Naive B cell (primary cell): ENCODE measurements around the gene DESI1. TPM values are rescaled to one million over a fixed set of nuclear protein-coding genes. Genes with fewer than 3 reads are reported as not detected.

Experiments
- ATAC-seq, 2 donors: fragments of 150-1000 bp; cut with Tn5 transposase; 2 replicates each; pipeline ENCODE4 v1.10.0; 2021; ENCODE audit warnings: low read depth in 2 of 2, mild to moderate bottlenecking in 2 of 2, moderate library complexity in 2 of 2
- DNase-seq: peaks from one replicate; pipeline ENCODE4 v3.0.0; 2022
- H3K27ac Mint-ChIP-seq, 6 donors: one replicate each; pipeline ENCODE4 v1.8.0; 2020 to 2022; ENCODE audit warnings: mild to moderate bottlenecking in 6 of 6, mixed read lengths in 6 of 6, moderate library complexity in 5 of 6, inconsistent platforms in 2 of 6
- H3K27me3 Mint-ChIP-seq, 3 donors: one replicate each; pipeline ENCODE4 v1.8.0; 2021 to 2022; ENCODE audit warnings: mixed read lengths in 3 of 3, mild to moderate bottlenecking in 1 of 3
- H3K36me3 Mint-ChIP-seq, 2 donors: one replicate each; pipeline ENCODE4 v1.8.0; 2020 to 2022; ENCODE audit warnings: mixed read lengths in 2 of 2, inconsistent platforms in 1 of 2, mild to moderate bottlenecking in 1 of 2
- H3K4me1 Mint-ChIP-seq, 3 donors: one replicate each; pipeline ENCODE4 v1.8.0; 2020 to 2022; ENCODE audit warnings: mixed read lengths in 3 of 3, inconsistent platforms in 1 of 3, mild to moderate bottlenecking in 1 of 3, moderate library complexity in 1 of 3
- H3K4me3 Mint-ChIP-seq, 8 donors: one replicate each; pipeline ENCODE4 v1.8.0; 2020 to 2022; ENCODE audit warnings: mild to moderate bottlenecking in 8 of 8, mixed read lengths in 8 of 8, moderate library complexity in 8 of 8, inconsistent platforms in 2 of 8
- H3K9me3 Mint-ChIP-seq, 7 donors: one replicate each; pipeline ENCODE4 v1.8.0; 2020 to 2022; ENCODE audit warnings: mixed read lengths in 7 of 7, mild to moderate bottlenecking in 5 of 7, inconsistent platforms in 2 of 7, moderate library complexity in 1 of 7
- polyA plus RNA-seq, 6 donors: library from polyadenylated mRNA; unstranded; fragments of 300-500 nt; fragmentation: Illumina TruSeq; gene quantifications; one replicate each; pipeline ENCODE4 v1.2.3, GENCODE V29; 2021; ENCODE audit warnings: low read depth in 6 of 6

DESI1 gene
- polyA plus RNA-seq, 6 donors from 2014 or later = 5.1 to 11.1 (median 9.1) TPM

- Mint-ChIP-seq H3K27me3 (no peaks in the 10 kb centered on the region), H3K27ac (peak overlapping the region; percentile 99 to 100 (median 99)), H3K4me1 (peaks cover 22 to 46% (median 32%) of the 10 kb centered on the region in 3 donors), H3K4me3 (peak overlapping the region; percentile 93 to 100 (median 98)), H3K9me3 (no peaks in the 10 kb centered on the region), H3K36me3 (no peaks in the 10 kb centered on the region)
- ATAC-seq (no peak), DNase-seq (no peak)
Observed at GRCh38 chr22:41621911-41622179, 1.0 kb upstream of the DESI1 start.

- ATAC-seq (peak; percentile 85 to 86), DNase-seq (peak; percentile 99)
- no peaks in the 10 kb centered on the region for H3K36me3 Mint-ChIP-seq
- peak within 1 kb of the TSS; percentile 93 to 100 (median 98) for H3K4me3 Mint-ChIP-seq
- H3K9me3 Mint-ChIP-seq = no peaks in the 10 kb centered on the region
- no peaks in the 10 kb centered on the region for H3K27me3 Mint-ChIP-seq
- peak within 1 kb of the TSS; percentile 99 to 100 (median 99) for H3K27ac Mint-ChIP-seq
- H3K4me1 Mint-ChIP-seq = peaks cover 22 to 46% (median 32%) of the 10 kb centered on the region in 3 donors
Observed at GRCh38 chr22:41621099-41621910, 462 bp upstream of the DESI1 start, which contains the start of gene XRCC6. Gene XRCC6 (plus strand): TSS chr22:41621295. CDS start chr22:41622005, 710 bp downstream.

- Mint-ChIP-seq H3K27ac (peak overlapping the region; percentile 99 to 100 (median 99)), H3K27me3 (no peaks in the 10 kb centered on the region), H3K9me3 (no peaks in the 10 kb centered on the region), H3K4me1 (peaks cover 22 to 43% (median 32%) of the 10 kb centered on the region in 3 donors), H3K4me3 (peak overlapping the region; percentile 93 to 100 (median 98)), H3K36me3 (no peaks in the 10 kb centered on the region)
- peak; percentile 4 to 9 for ATAC-seq
- peak; percentile 25 for DNase-seq
Observed at GRCh38 chr22:41619979-41620588, 759 bp downstream of the DESI1 start.

GRCh38 chr22:41613456-41613855 is 7.4 kb downstream of the DESI1 start:
- Mint-ChIP-seq H3K9me3 (no peaks in the 10 kb centered on the region), H3K4me3 (no peak overlapping the region), H3K36me3 (peaks cover 0 to 2% of the 10 kb centered on the region in 2 donors), H3K27me3 (peaks cover 0 to 1% (median 0%) of the 10 kb centered on the region in 3 donors), H3K27ac (no peak overlapping the region), H3K4me1 (peaks cover 1 to 8% (median 2%) of the 10 kb centered on the region in 3 donors)
- ATAC-seq (no peak), DNase-seq (no peak)

- Mint-ChIP-seq H3K4me1 (peaks cover 0 to 10% (median 2%) of the 10 kb centered on the region in 3 donors), H3K36me3 (peaks cover 0 to 5% of the 10 kb centered on the region in 2 donors), H3K27me3 (peaks cover 0 to 4% (median 0%) of the 10 kb centered on the region in 3 donors), H3K4me3 (no peak overlapping the region), H3K9me3 (no peaks in the 10 kb centered on the region), H3K27ac (peak overlapping the region in 1 of 6 donors; percentile 42)
- DNase-seq (no peak), ATAC-seq (no peak)
Observed at GRCh38 chr22:41612603-41613306, 8.1 kb downstream of the DESI1 start.

- no peaks in the 10 kb centered on the region for H3K9me3 Mint-ChIP-seq
- H3K27me3 Mint-ChIP-seq = peaks cover 0 to 9% (median 0%) of the 10 kb centered on the region in 3 donors
- H3K27ac Mint-ChIP-seq = peak overlapping the region in 1 of 6 donors; percentile 88
- ATAC-seq (no peak), DNase-seq (no peak)
- H3K4me1 Mint-ChIP-seq = peaks cover 5 to 11% (median 6%) of the 10 kb centered on the region in 3 donors
- no peak overlapping the region for H3K4me3 Mint-ChIP-seq
- peaks cover 10 to 19% of the 10 kb centered on the region in 2 donors for H3K36me3 Mint-ChIP-seq
Observed at GRCh38 chr22:41608386-41608785, 12.5 kb downstream of the DESI1 start.

GRCh38 chr22:41603873-41604332 is 16.9 kb downstream of the DESI1 start:
- Mint-ChIP-seq H3K9me3 (no peaks in the 10 kb centered on the region), H3K36me3 (peaks cover 26 to 30% of the 10 kb centered on the region in 2 donors), H3K4me3 (peak overlapping the region in 2 of 8 donors; percentile 30 to 53)

GRCh38 chr22:41600976-41601375 is 19.9 kb downstream of the DESI1 start:
- Mint-ChIP-seq H3K4me1 (peaks cover 5 to 9% (median 9%) of the 10 kb centered on the region in 3 donors), H3K4me3 (no peak overlapping the region), H3K27me3 (peaks cover 0 to 5% (median 0%) of the 10 kb centered on the region in 3 donors), H3K27ac (peak overlapping the region in 1 of 6 donors; percentile 37), H3K36me3 (peaks cover 19 to 25% of the 10 kb centered on the region in 2 donors), H3K9me3 (no peaks in the 10 kb centered on the region)
- DNase-seq = no peak
- ATAC-seq = no peak

More at GRCh38 chr22:41603873-41604332, 16.9 kb downstream of the DESI1 start:
- H3K4me1 Mint-ChIP-seq = peaks cover 5 to 12% (median 9%) of the 10 kb centered on the region in 3 donors
- DNase-seq = peak; percentile 27
- peaks cover 0 to 9% (median 0%) of the 10 kb centered on the region in 3 donors for H3K27me3 Mint-ChIP-seq
- peak; percentile 85 to 90 for ATAC-seq
- peak overlapping the region in 2 of 6 donors; percentile 26 to 60 for H3K27ac Mint-ChIP-seq

GRCh38 chr22:41598891-41599635 is 21.8 kb downstream of the DESI1 start:
- H3K27ac Mint-ChIP-seq = no peak overlapping the region
- H3K4me3 Mint-ChIP-seq = no peak overlapping the region
- peaks cover 11 to 16% of the 10 kb centered on the region in 2 donors for H3K36me3 Mint-ChIP-seq
- ATAC-seq (no peak), DNase-seq (no peak)
- H3K4me1 Mint-ChIP-seq = peaks cover 5 to 6% (median 5%) of the 10 kb centered on the region in 3 donors
- no peaks in the 10 kb centered on the region for H3K27me3 Mint-ChIP-seq
- no peaks in the 10 kb centered on the region for H3K9me3 Mint-ChIP-seq

GRCh38 chr22:41598081-41598480 is 22.8 kb downstream of the DESI1 start:
- Mint-ChIP-seq H3K36me3 (peaks cover 8 to 15% of the 10 kb centered on the region in 2 donors), H3K4me1 (peaks cover 0 to 5% (median 3%) of the 10 kb centered on the region in 3 donors), H3K27ac (peak overlapping the region in 1 of 6 donors; percentile 85), H3K9me3 (no peaks in the 10 kb centered on the region), H3K4me3 (no peak overlapping the region), H3K27me3 (no peaks in the 10 kb centered on the region)
- DNase-seq (no peak), ATAC-seq (no peak)

- H3K36me3 Mint-ChIP-seq = peaks cover 3 to 10% of the 10 kb centered on the region in 2 donors
Observed at GRCh38 chr22:41597635-41597953, 23.2 kb downstream of the DESI1 start.

GRCh38 chr22:41596776-41597634 is 23.8 kb downstream of the DESI1 start:
- H3K27ac Mint-ChIP-seq = peak overlapping the region in 1 of 6 donors; percentile 42
- no peak overlapping the region for H3K4me3 Mint-ChIP-seq
- no peaks in the 10 kb centered on the region for H3K9me3 Mint-ChIP-seq
- DNase-seq = no peak
- peaks cover 0 to 5% of the 10 kb centered on the region in 2 donors for H3K36me3 Mint-ChIP-seq
- peak; percentile 55 for ATAC-seq
- no peaks in the 10 kb centered on the region for H3K27me3 Mint-ChIP-seq
- H3K4me1 Mint-ChIP-seq = no peaks in the 10 kb centered on the region

More at GRCh38 chr22:41597635-41597953, 23.2 kb downstream of the DESI1 start:
- peaks cover 0 to 3% (median under 1%) of the 10 kb centered on the region in 3 donors for H3K4me1 Mint-ChIP-seq
- H3K27ac Mint-ChIP-seq = peak overlapping the region in 1 of 6 donors; percentile 42
- no peak overlapping the region for H3K4me3 Mint-ChIP-seq
- H3K27me3 Mint-ChIP-seq = no peaks in the 10 kb centered on the region
- no peaks in the 10 kb centered on the region for H3K9me3 Mint-ChIP-seq
- DNase-seq (no peak), ATAC-seq (no peak)
